HL-60 (cell line): ENCODE data around the gene PMIS2.
"Not testable (repeated sequence)": the region's sequence is repeated elsewhere in the genome, so short reads cannot be mapped to it uniquely, and the experiment has no call there.

Source experiments
- GABPA ChIP-seq: IDR thresholded peaks from 2 replicates; pipeline ENCODE4 v1.6.1; 2012; ENCODE audit warnings: low read depth
- POLR2AphosphoS5 ChIP-seq: IDR thresholded peaks from 2 replicates; pipeline ENCODE4 v1.6.1; 2012; ENCODE audit warnings: low read depth
- TF ChIP-seq, protein P1 (sequence below): IDR thresholded peaks from one replicate; pipeline ENCODE4 v1.5.1; 2011; ENCODE audit warnings: low read length, control low read depth, inconsistent platforms; ENCODE audit not compliant: insufficient read depth
- TF ChIP-seq, protein P2 (sequence below): IDR thresholded peaks from 2 replicates; pipeline ENCODE4 v1.6.1; 2012; ENCODE audit warnings: low read depth; ENCODE audit not compliant: insufficient replicate concordance

DNA sequence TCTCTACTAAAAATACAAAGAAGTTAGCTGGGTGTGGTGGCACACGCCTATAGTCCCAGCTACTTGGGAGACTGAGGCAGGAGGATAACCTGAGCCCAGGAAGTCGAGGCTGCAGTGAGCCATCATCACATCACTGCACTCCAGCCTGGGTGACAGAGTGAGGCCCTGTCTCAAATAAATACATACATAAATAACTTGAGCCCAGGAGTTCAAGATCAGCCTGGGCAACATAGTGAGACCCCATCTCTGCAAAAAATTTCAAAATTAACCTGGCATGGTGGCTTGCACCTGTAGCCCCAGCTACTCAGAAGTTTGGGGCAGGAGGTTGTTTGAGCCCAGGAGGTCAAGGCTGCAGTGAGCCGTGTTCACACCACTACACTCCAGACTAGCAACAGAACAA lies 9.1 kb downstream of the PMIS2 start:
- TF ChIP-seq, protein P1, sequence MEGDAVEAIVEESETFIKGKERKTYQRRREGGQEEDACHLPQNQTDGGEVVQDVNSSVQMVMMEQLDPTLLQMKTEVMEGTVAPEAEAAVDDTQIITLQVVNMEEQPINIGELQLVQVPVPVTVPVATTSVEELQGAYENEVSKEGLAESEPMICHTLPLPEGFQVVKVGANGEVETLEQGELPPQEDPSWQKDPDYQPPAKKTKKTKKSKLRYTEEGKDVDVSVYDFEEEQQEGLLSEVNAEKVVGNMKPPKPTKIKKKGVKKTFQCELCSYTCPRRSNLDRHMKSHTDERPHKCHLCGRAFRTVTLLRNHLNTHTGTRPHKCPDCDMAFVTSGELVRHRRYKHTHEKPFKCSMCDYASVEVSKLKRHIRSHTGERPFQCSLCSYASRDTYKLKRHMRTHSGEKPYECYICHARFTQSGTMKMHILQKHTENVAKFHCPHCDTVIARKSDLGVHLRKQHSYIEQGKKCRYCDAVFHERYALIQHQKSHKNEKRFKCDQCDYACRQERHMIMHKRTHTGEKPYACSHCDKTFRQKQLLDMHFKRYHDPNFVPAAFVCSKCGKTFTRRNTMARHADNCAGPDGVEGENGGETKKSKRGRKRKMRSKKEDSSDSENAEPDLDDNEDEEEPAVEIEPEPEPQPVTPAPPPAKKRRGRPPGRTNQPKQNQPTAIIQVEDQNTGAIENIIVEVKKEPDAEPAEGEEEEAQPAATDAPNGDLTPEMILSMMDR, result not testable (repeated sequence)
- TF ChIP-seq POLR2AphosphoS5, GABPA: not testable (repeated sequence)
- TF ChIP-seq, protein P2, sequence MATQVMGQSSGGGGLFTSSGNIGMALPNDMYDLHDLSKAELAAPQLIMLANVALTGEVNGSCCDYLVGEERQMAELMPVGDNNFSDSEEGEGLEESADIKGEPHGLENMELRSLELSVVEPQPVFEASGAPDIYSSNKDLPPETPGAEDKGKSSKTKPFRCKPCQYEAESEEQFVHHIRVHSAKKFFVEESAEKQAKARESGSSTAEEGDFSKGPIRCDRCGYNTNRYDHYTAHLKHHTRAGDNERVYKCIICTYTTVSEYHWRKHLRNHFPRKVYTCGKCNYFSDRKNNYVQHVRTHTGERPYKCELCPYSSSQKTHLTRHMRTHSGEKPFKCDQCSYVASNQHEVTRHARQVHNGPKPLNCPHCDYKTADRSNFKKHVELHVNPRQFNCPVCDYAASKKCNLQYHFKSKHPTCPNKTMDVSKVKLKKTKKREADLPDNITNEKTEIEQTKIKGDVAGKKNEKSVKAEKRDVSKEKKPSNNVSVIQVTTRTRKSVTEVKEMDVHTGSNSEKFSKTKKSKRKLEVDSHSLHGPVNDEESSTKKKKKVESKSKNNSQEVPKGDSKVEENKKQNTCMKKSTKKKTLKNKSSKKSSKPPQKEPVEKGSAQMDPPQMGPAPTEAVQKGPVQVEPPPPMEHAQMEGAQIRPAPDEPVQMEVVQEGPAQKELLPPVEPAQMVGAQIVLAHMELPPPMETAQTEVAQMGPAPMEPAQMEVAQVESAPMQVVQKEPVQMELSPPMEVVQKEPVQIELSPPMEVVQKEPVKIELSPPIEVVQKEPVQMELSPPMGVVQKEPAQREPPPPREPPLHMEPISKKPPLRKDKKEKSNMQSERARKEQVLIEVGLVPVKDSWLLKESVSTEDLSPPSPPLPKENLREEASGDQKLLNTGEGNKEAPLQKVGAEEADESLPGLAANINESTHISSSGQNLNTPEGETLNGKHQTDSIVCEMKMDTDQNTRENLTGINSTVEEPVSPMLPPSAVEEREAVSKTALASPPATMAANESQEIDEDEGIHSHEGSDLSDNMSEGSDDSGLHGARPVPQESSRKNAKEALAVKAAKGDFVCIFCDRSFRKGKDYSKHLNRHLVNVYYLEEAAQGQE, result not testable (repeated sequence)
